WTC11 (cell line): ENCODE measurements around the gene GALT. TPM values are rescaled to one million over a fixed set of nuclear protein-coding genes. Genes with fewer than 3 reads are reported as not detected.
A peak's percentile ranks its signal among the peaks of the same experiment; 100 is the strongest.

ENCODE experiments used
- ATAC-seq: fragments of 200-7000 bp; cut with Tn5 transposase; 2 replicates; pipeline ENCODE4 v1.10.0; 2021; ENCODE audit warnings: mild to moderate bottlenecking, moderate library complexity
- CTCF ChIA-PET: fragments of 300-600 bp; sonication (Branson Sonifier 250); formaldehyde crosslinking; loops from one replicate; lab custom pipeline; 2021; ENCODE audit warnings: antibody characterized with exemption; lab: Charles Lee
- POLR2A ChIA-PET: fragments of 350-600 bp; sonication (Branson Sonifier 250); formaldehyde crosslinking; loops from one replicate; lab custom pipeline; 2021; ENCODE audit warnings: antibody characterized with exemption; lab: Charles Lee
- DNase-seq: peaks from one replicate; pipeline ENCODE4 v3.0.0; 2021; ENCODE audit warnings: low spot score
- H3K27ac Mint-ChIP-seq: 2 replicates; pipeline ENCODE4 v1.8.0; 2021; ENCODE audit warnings: mixed read lengths
- H3K27me3 Mint-ChIP-seq: 2 replicates; pipeline ENCODE4 v1.8.0; 2021; ENCODE audit warnings: low read depth, mild to moderate bottlenecking, moderate library complexity, mixed read lengths
- H3K36me3 Mint-ChIP-seq: 2 replicates; pipeline ENCODE4 v1.8.0; 2021; ENCODE audit warnings: mixed read lengths
- H3K4me1 Mint-ChIP-seq: 2 replicates; pipeline ENCODE4 v1.8.0; 2022; ENCODE audit warnings: mixed read lengths
- H3K4me3 Mint-ChIP-seq: 2 replicates; pipeline ENCODE4 v1.8.0; 2021; ENCODE audit warnings: mild to moderate bottlenecking, moderate library complexity, mixed read lengths
- H3K9me3 Mint-ChIP-seq: 2 replicates; pipeline ENCODE4 v1.8.0; 2021; ENCODE audit warnings: mixed read lengths
- E2F4 ChIP-seq: sonication (generic); formaldehyde crosslinking; IDR thresholded peaks from 2 replicates; pipeline ENCODE4 v1.8.1; 2022; ENCODE audit warnings: low read depth, mild to moderate bottlenecking, moderate library complexity, missing genetic modification reagents, borderline replicate concordance
- EMX1 ChIP-seq: fragments of 250-450 bp; sonication (Bioruptor Pico); IDR thresholded peaks from 2 replicates; pipeline ENCODE4 v1.8.0; 2021; ENCODE audit warnings: mild to moderate bottlenecking
- ERG ChIP-seq: fragments of 250-450 bp; sonication (Bioruptor Pico); IDR thresholded peaks from 2 replicates; pipeline ENCODE4 v1.8.0; 2021; ENCODE audit warnings: mild to moderate bottlenecking
- FOXJ3 ChIP-seq: sonication (generic); formaldehyde crosslinking; IDR thresholded peaks from 2 replicates; pipeline ENCODE4 v1.9.0; 2021; ENCODE audit warnings: missing genetic modification reagents, mild to moderate bottlenecking, borderline replicate concordance
- FOXP1 ChIP-seq: sonication (generic); formaldehyde crosslinking; IDR thresholded peaks from 2 replicates; pipeline ENCODE4 v1.8.0; 2022; ENCODE audit warnings: missing genetic modification reagents, mild to moderate bottlenecking, moderate library complexity, borderline replicate concordance
- FOXP4 ChIP-seq: sonication (generic); formaldehyde crosslinking; IDR thresholded peaks from 2 replicates; pipeline ENCODE4 v1.8.0; 2022; ENCODE audit warnings: mild to moderate bottlenecking, missing genetic modification reagents
- GTF2I ChIP-seq: fragments of 250-450 bp; sonication (Bioruptor Pico); conservative IDR thresholded peaks from 2 replicates; pipeline ENCODE4 v1.4.0; 2021; ENCODE audit warnings: mild to moderate bottlenecking
- MYBL2 ChIP-seq: sonication (generic); formaldehyde crosslinking; IDR thresholded peaks from 2 replicates; pipeline ENCODE4 v1.8.1; 2023; ENCODE audit warnings: mild to moderate bottlenecking, moderate library complexity, missing genetic modification reagents
- NR2C2 ChIP-seq: sonication (generic); formaldehyde crosslinking; IDR thresholded peaks from 2 replicates; pipeline ENCODE4 v1.8.0; 2022; ENCODE audit warnings: mild to moderate bottlenecking, missing genetic modification reagents
- PRDM15 ChIP-seq: sonication (generic); formaldehyde crosslinking; IDR thresholded peaks from 2 replicates; pipeline ENCODE4 v1.8.0; 2022; ENCODE audit warnings: missing genetic modification reagents
- RELA ChIP-seq: sonication (generic); formaldehyde crosslinking; IDR thresholded peaks from 2 replicates; pipeline ENCODE4 v1.8.1; 2022; ENCODE audit warnings: missing genetic modification reagents, mild to moderate bottlenecking, borderline replicate concordance
- TEAD1 ChIP-seq: sonication (generic); formaldehyde crosslinking; IDR thresholded peaks from 2 replicates; pipeline ENCODE4 v1.8.0; 2022; ENCODE audit warnings: mild to moderate bottlenecking, missing genetic modification reagents
- TP53 ChIP-seq: sonication (generic); formaldehyde crosslinking; IDR thresholded peaks from 2 replicates; pipeline ENCODE4 v1.8.1; 2023; ENCODE audit warnings: mild to moderate bottlenecking, missing genetic modification reagents
- ZNF138 ChIP-seq: sonication (generic); formaldehyde crosslinking; conservative IDR thresholded peaks from 2 replicates; pipeline ENCODE4 v1.8.1; 2022; ENCODE audit warnings: mild to moderate bottlenecking, moderate library complexity, missing genetic modification reagents
- ZNF219 ChIP-seq: sonication (generic); formaldehyde crosslinking; IDR thresholded peaks from 2 replicates; pipeline ENCODE4 v1.8.0; 2023; ENCODE audit warnings: missing genetic modification reagents, mild to moderate bottlenecking, borderline replicate concordance
- total RNA-seq: library from RNA; stranded (reverse); gene quantifications from 3 replicates; pipeline ENCODE4 v1.2.3, GENCODE V29; 2021
- TF ChIP-seq, protein P1 (sequence below): sonication (generic); formaldehyde crosslinking; conservative IDR thresholded peaks from 2 replicates; pipeline ENCODE4 v1.8.1; 2022; ENCODE audit warnings: mild to moderate bottlenecking, missing genetic modification reagents
- TF ChIP-seq, protein P2 (sequence below): sonication (generic); formaldehyde crosslinking; IDR thresholded peaks from 2 replicates; pipeline ENCODE4 v1.8.0; 2023; ENCODE audit warnings: missing genetic modification reagents, mild to moderate bottlenecking, borderline replicate concordance
- TF ChIP-seq, protein P3 (sequence below): sonication (generic); formaldehyde crosslinking; IDR thresholded peaks from 2 replicates; pipeline ENCODE4 v1.8.0; 2023; ENCODE audit warnings: missing genetic modification reagents

Gene GALT
- total RNA-seq, 1 experiment from 2014 or later: 39.7 TPM

DNA sequence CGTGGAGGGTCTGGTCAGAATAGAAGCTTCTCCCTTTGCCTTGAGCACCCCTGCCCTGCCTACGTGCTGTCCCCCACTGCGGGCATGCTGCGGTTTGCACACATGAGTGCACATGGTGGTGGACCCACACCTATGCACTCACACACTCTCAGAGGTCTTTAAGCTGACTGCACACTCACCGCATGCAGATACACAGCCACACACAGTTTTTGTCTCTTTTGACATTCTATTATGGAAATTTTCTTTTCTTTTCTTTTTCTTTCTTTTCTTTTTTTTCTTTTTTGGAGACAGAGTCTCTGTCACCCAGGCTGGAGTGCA is 17.0 kb upstream of the GALT start:
- CTCF ChIA-PET: interaction anchor here (0.8 to 3.4 kb wide), 11 partner anchors 8 to 110 kb away, joined by 3 to 12 read pairs (median 6); partner anchors contain the start of genes DCTN3, GALT and SIGMAR1
- no peak overlapping the region for H3K27ac Mint-ChIP-seq
- H3K36me3 Mint-ChIP-seq: no peaks in the 10 kb centered on the region; the same call in 1 of the 2 replicates
- no peaks in the 10 kb centered on the region for H3K9me3 Mint-ChIP-seq
- peaks cover 21% of the 10 kb centered on the region for H3K4me1 Mint-ChIP-seq
- ATAC-seq (no peak), DNase-seq (no peak)
- H3K4me3 Mint-ChIP-seq: peak overlapping the region; percentile 73
- POLR2A ChIA-PET: no interaction called here
- H3K27me3 Mint-ChIP-seq: peaks cover 84% of the 10 kb centered on the region
- TF ChIP-seq PRDM15 (CRISPR knock-in tag) (no peak), FOXP1 (no peak), ERG (no peak), E2F4 (no peak), RELA (no peak), MYBL2 (CRISPR knock-in tag) (no peak), ZNF219 (no peak), FOXP4 (no peak), NR2C2 (CRISPR knock-in tag) (no peak), GTF2I (CRISPR knock-in tag) (no peak), FOXJ3 (CRISPR knock-in tag) (no peak), TEAD1 (CRISPR knock-in tag) (no peak), TP53 (CRISPR knock-in tag) (no peak), ZNF138 (no peak), EMX1 (CRISPR knock-in tag) (no peak)
- TF ChIP-seq, protein P1, sequence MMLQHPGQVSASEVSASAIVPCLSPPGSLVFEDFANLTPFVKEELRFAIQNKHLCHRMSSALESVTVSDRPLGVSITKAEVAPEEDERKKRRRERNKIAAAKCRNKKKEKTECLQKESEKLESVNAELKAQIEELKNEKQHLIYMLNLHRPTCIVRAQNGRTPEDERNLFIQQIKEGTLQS (CRISPR knock-in tag): no peak
- TF ChIP-seq, protein P2, sequence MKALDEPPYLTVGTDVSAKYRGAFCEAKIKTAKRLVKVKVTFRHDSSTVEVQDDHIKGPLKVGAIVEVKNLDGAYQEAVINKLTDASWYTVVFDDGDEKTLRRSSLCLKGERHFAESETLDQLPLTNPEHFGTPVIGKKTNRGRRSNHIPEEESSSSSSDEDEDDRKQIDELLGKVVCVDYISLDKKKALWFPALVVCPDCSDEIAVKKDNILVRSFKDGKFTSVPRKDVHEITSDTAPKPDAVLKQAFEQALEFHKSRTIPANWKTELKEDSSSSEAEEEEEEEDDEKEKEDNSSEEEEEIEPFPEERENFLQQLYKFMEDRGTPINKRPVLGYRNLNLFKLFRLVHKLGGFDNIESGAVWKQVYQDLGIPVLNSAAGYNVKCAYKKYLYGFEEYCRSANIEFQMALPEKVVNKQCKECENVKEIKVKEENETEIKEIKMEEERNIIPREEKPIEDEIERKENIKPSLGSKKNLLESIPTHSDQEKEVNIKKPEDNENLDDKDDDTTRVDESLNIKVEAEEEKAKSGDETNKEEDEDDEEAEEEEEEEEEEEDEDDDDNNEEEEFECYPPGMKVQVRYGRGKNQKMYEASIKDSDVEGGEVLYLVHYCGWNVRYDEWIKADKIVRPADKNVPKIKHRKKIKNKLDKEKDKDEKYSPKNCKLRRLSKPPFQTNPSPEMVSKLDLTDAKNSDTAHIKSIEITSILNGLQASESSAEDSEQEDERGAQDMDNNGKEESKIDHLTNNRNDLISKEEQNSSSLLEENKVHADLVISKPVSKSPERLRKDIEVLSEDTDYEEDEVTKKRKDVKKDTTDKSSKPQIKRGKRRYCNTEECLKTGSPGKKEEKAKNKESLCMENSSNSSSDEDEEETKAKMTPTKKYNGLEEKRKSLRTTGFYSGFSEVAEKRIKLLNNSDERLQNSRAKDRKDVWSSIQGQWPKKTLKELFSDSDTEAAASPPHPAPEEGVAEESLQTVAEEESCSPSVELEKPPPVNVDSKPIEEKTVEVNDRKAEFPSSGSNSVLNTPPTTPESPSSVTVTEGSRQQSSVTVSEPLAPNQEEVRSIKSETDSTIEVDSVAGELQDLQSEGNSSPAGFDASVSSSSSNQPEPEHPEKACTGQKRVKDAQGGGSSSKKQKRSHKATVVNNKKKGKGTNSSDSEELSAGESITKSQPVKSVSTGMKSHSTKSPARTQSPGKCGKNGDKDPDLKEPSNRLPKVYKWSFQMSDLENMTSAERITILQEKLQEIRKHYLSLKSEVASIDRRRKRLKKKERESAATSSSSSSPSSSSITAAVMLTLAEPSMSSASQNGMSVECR (CRISPR knock-in tag): no peak
- TF ChIP-seq, protein P3, sequence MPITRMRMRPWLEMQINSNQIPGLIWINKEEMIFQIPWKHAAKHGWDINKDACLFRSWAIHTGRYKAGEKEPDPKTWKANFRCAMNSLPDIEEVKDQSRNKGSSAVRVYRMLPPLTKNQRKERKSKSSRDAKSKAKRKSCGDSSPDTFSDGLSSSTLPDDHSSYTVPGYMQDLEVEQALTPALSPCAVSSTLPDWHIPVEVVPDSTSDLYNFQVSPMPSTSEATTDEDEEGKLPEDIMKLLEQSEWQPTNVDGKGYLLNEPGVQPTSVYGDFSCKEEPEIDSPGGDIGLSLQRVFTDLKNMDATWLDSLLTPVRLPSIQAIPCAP (CRISPR knock-in tag): no peak
